ENCODE data around the gene PPM1M. TPM values are rescaled to one million over a fixed set of nuclear protein-coding genes. Genes with fewer than 3 reads are reported as not detected.

PPM1M gene
- total RNA-seq, 2 experiments from 2014 or later = 94.3 to 100 TPM

GRCh38 chr3:52246728-52247408 is 1.3 kb downstream of the PPM1M start:
- H3K4me3 Mint-ChIP-seq = peak overlapping the region; percentile 94
- H3K27ac Mint-ChIP-seq = peak overlapping the region; percentile 94
- peak; percentile 5 for ATAC-seq
- no peak for TF ChIP-seq CTCF (IDR thresholded peaks at IDR 0.05)
- ChIA-PET POLR2A (interaction anchor here (1.3 to 33.3 kb wide), 5 partner anchors 10 to 31 kb away, joined by 3 to 949 read pairs (median 38); partner anchors contain the start of genes GLYCTK, TWF2 and WDR82), CTCF (interaction anchor here (0.6 to 2.0 kb wide), 5 partner anchors 12 to 92 kb away, joined by 3 to 6 read pairs (median 5); no protein-coding TSS in a partner anchor)
- peaks cover 76% of the 10 kb centered on the region for H3K36me3 Mint-ChIP-seq (ENCODE audit: low read depth)
- intact Hi-C loops (cut with micrococcal nuclease) = no loop called here
- peaks cover 71% of the 10 kb centered on the region for H3K4me1 Mint-ChIP-seq (ENCODE audit: low read depth)
- peak; percentile 47 for DNase-seq
- H3K9me3 Mint-ChIP-seq = peaks cover 4% of the 10 kb centered on the region
- H3K27me3 Mint-ChIP-seq = no peaks in the 10 kb centered on the region

- ATAC-seq = no peak
Measured at GRCh38 chr3:52247409-52248164, 2.0 kb downstream of the PPM1M start.

DNA sequence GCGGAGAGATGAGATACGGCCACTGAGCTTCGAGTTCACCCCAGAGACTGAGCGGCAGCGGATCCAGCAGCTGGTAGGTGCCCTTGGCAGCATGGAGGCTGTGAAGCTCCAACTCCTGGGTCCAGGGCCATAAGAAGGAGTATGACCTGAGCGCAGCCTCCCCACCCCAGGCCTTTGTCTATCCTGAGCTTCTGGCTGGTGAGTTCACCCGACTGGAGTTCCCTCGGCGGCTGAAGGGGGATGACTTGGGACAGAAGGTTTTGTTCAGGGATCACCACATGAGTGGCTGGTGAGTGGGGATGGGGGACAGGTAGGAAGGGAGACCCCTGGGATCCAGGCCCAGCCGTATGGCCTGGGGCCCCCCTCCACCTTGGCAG is 2.6 kb downstream of the PPM1M start:
- peak overlapping the region; percentile 94 for H3K4me3 Mint-ChIP-seq
- DNase-seq = no peak

More at GRCh38 chr3:52247409-52248164, 2.0 kb downstream of the PPM1M start:
- no peaks in the 10 kb centered on the region for H3K27me3 Mint-ChIP-seq
- peaks cover 78% of the 10 kb centered on the region for H3K36me3 Mint-ChIP-seq (ENCODE audit: low read depth)
- H3K4me3 Mint-ChIP-seq = peak overlapping the region; percentile 94
- no peak for DNase-seq
- H3K9me3 Mint-ChIP-seq = peaks cover 4% of the 10 kb centered on the region
- TF ChIP-seq CTCF (IDR thresholded peaks at IDR 0.05) = no peak
- CTCF ChIA-PET = interaction anchor here (0.6 to 1.8 kb wide), 9 partner anchors 12 to 92 kb away, joined by 3 to 8 read pairs (median 5); partner anchors contain the start of gene WDR82
- POLR2A ChIA-PET = interaction anchor here (1.8 to 33.3 kb wide), 4 partner anchors 7 to 30 kb away, joined by 11 to 949 read pairs (median 54); partner anchors contain the start of genes GLYCTK, TWF2 and WDR82
- intact Hi-C loops (cut with micrococcal nuclease) = no loop called here
- peak overlapping the region; percentile 94 for H3K27ac Mint-ChIP-seq
- peaks cover 72% of the 10 kb centered on the region for H3K4me1 Mint-ChIP-seq (ENCODE audit: low read depth)

GRCh38 chr3:52248816-52249547 is 3.4 kb downstream of the PPM1M start:
- peak overlapping the region; percentile 79 for H3K27ac Mint-ChIP-seq
- peaks cover 79% of the 10 kb centered on the region for H3K36me3 Mint-ChIP-seq (ENCODE audit: low read depth)
- no peaks in the 10 kb centered on the region for H3K27me3 Mint-ChIP-seq
- intact Hi-C loops (cut with micrococcal nuclease) = no loop called here
- no peaks in the 10 kb centered on the region for H3K9me3 Mint-ChIP-seq
- CTCF ChIA-PET = interaction anchor here (1.1 to 3.9 kb wide), 9 partner anchors 9 to 90 kb away, joined by 3 to 21 read pairs (median 5); partner anchors contain the start of gene WDR82
- DNase-seq = no peak
- peaks cover 74% of the 10 kb centered on the region for H3K4me1 Mint-ChIP-seq (ENCODE audit: low read depth)
- ATAC-seq = no peak
- POLR2A ChIA-PET = interaction anchor here (1.8 to 33.3 kb wide), 4 partner anchors 9 to 29 kb away, joined by 11 to 949 read pairs (median 54); partner anchors contain the start of genes GLYCTK, TWF2 and WDR82
- no peak for TF ChIP-seq CTCF (IDR thresholded peaks at IDR 0.05)
- peak overlapping the region; percentile 28 for H3K4me3 Mint-ChIP-seq

More for the DNA sequence above, 2.6 kb downstream of the PPM1M start:
- peaks cover 4% of the 10 kb centered on the region for H3K9me3 Mint-ChIP-seq
- no peak for ATAC-seq
- no peaks in the 10 kb centered on the region for H3K27me3 Mint-ChIP-seq
- peak overlapping the region; percentile 94 for H3K27ac Mint-ChIP-seq
- intact Hi-C loops (cut with micrococcal nuclease) = no loop called here
- ChIA-PET POLR2A (interaction anchor here (1.8 to 33.3 kb wide), 4 partner anchors 8 to 29 kb away, joined by 11 to 949 read pairs (median 54); partner anchors contain the start of genes GLYCTK, TWF2 and WDR82), CTCF (interaction anchor here (0.6 to 1.8 kb wide), 10 partner anchors 8 to 91 kb away, joined by 3 to 8 read pairs (median 4); partner anchors contain the start of gene WDR82)
- H3K36me3 Mint-ChIP-seq (ENCODE audit: low read depth) = peaks cover 80% of the 10 kb centered on the region
- peaks cover 74% of the 10 kb centered on the region for H3K4me1 Mint-ChIP-seq (ENCODE audit: low read depth)
- no peak for TF ChIP-seq CTCF (IDR thresholded peaks at IDR 0.05)

Data from activated CD8-positive, alpha-beta T cell treated with anti-CD3 and anti-CD28 coated beads for 36 hours (primary cell).